ENCODE results near the gene ZBTB42. TPM values are rescaled to one million over a fixed set of nuclear protein-coding genes. Genes with fewer than 3 reads are reported as not detected.

Gene ZBTB42
- total RNA-seq, 4 donors from 2014 or later = 2.4 to 20.8 (median 12.5) TPM

GRCh38 chr14:104800015-104800770 is 708 bp upstream of the ZBTB42 start:
- peak; percentile 68 to 74 for DNase-seq
- intact Hi-C loops (cut with DNase I; ENCODE audit: low total_unique reads) = loop anchor here (1.0 kb wide), 1 partner anchor 26 kb away; no protein-coding TSS in a partner anchor
- in situ Hi-C loops (cut with MboI; ENCODE audit: low sequenced_read_pairs in 4 of 4) = no loop called here
- peaks cover 19 to 32% of the 10 kb centered on the region in 2 donors for H3K4me1 ChIP-seq
- H3K27ac ChIP-seq = peak overlapping the region; percentile 84 to 91 (median 89)
- H3K27me3 ChIP-seq = no peaks in the 10 kb centered on the region
- no peaks in the 10 kb centered on the region for H3K36me3 ChIP-seq
- H3K4me3 ChIP-seq = peak overlapping the region; percentile 45 to 77 (median 58)
- peak; percentile 63 to 66 for ATAC-seq
- TF ChIP-seq CTCF (IDR thresholded peaks at IDR 0.05 in 4 of 5, conservative IDR thresholded peaks at IDR 0.05 in 1 of 5) (peak in 4 of 5 experiments; percentile 28 to 53 (median 36)), POLR2A (IDR thresholded peaks at IDR 0.05) (peak in 1 of 2 donors; percentile 54)
- H3K9me3 ChIP-seq = no peaks in the 10 kb centered on the region

- no peaks in the 10 kb centered on the region for H3K36me3 ChIP-seq
- no peaks in the 10 kb centered on the region for H3K27me3 ChIP-seq
- TF ChIP-seq CTCF (IDR thresholded peaks at IDR 0.05 in 4 of 5, conservative IDR thresholded peaks at IDR 0.05 in 1 of 5) (no peak), POLR2A (IDR thresholded peaks at IDR 0.05) (no peak)
- H3K27ac ChIP-seq = peak overlapping the region in 3 of 4 donors; percentile 76 to 85 (median 84)
- peak overlapping the region; percentile 62 to 92 (median 70) for H3K4me3 ChIP-seq
- in situ Hi-C loops (cut with MboI; ENCODE audit: low sequenced_read_pairs in 4 of 4) (no loop called here), intact Hi-C loops (cut with DNase I; ENCODE audit: low total_unique reads) (no loop called here)
- ATAC-seq (no peak), DNase-seq (no peak)
- H3K4me1 ChIP-seq = peaks cover 21 to 31% of the 10 kb centered on the region in 2 donors
- no peaks in the 10 kb centered on the region for H3K9me3 ChIP-seq
These were observed 856 bp downstream of the ZBTB42 start for GRCh38 chr14:104801520-104802393.

- Histone ChIP-seq H3K27ac (no peak overlapping the region), H3K4me3 (no peak overlapping the region), H3K27me3 (no peaks in the 10 kb centered on the region), H3K36me3 (no peaks in the 10 kb centered on the region), H3K9me3 (no peaks in the 10 kb centered on the region), H3K4me1 (peaks cover 21 to 31% of the 10 kb centered on the region in 2 donors)
- intact Hi-C loops (cut with DNase I; ENCODE audit: low total_unique reads) (no loop called here), in situ Hi-C loops (cut with MboI; ENCODE audit: low sequenced_read_pairs in 4 of 4) (no loop called here)
- ATAC-seq (no peak), DNase-seq (no peak)
- TF ChIP-seq POLR2A (IDR thresholded peaks at IDR 0.05) (no peak), CTCF (IDR thresholded peaks at IDR 0.05 in 4 of 5, conservative IDR thresholded peaks at IDR 0.05 in 1 of 5) (no peak)
These were observed 1.7 kb downstream of the ZBTB42 start for GRCh38 chr14:104802394-104803184.

- Histone ChIP-seq H3K4me1 (peaks cover 21 to 31% of the 10 kb centered on the region in 2 donors), H3K36me3 (no peaks in the 10 kb centered on the region), H3K27me3 (no peaks in the 10 kb centered on the region), H3K9me3 (no peaks in the 10 kb centered on the region), H3K27ac (no peak overlapping the region), H3K4me3 (no peak overlapping the region)
- intact Hi-C loops (cut with DNase I; ENCODE audit: low total_unique reads) = no loop called here
- in situ Hi-C loops (cut with MboI; ENCODE audit: low sequenced_read_pairs in 4 of 4) = no loop called here
- no peak for ATAC-seq
- DNase-seq = no peak
- TF ChIP-seq CTCF (IDR thresholded peaks at IDR 0.05 in 4 of 5, conservative IDR thresholded peaks at IDR 0.05 in 1 of 5) (no peak), POLR2A (IDR thresholded peaks at IDR 0.05) (no peak)
These were observed 2.5 kb downstream of the ZBTB42 start for GRCh38 chr14:104803280-104803911.
